Amniotic epithelial cell (primary cell): Measurements from ENCODE around the gene GSS.

Experiments
- DNase-seq: peaks from one replicate; pipeline ENCODE4 v3.0.0-alpha.2; 2010; ENCODE audit warnings: low read depth

The GSS gene

DNA sequence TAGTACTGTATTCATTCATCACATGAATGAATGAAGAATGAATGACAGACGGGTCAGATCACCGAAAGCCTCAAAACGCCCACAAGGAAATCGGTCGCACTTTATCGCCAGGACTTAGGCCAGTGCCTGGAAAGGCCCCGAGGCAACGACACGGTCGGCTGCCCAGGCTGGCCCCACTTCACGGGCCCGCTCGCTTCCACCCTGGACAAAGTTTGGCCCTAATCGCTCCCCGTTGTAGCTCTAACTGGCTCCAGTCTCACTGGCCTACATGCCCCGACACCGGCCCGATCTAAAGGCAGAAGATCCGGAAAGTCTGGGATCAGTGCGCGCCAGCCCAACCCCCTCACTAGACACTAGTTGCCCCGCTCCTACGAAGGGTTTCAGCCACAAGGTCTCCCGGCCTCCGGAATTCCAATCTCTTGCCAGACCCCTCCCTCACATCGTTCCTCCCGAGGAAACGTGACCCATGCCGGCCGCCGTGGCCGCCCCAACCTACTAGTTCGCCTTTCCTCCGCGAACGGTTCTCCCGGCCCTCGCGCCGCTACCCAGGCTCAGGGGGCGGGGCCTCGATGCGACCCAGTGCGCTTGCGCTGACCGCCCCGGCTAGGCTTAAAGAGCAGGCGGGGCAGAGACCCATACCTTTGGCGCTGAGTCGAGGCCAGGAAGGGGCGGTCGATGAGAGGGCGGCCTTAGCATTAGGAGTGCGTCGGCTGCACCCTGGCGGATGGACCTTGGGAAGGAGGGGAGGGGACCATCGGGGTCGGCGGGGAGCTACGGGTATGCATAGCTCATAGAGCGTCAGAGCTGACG is at the start of gene GSS, which contains the start of gene MYH7B:
TSS of gene GSS (minus strand) at position 576 of the 810 bp plus-strand sequence. CDS start 3,954 bp downstream, outside the sequence.
TSS of gene MYH7B (plus strand) at position 638 of the 810 bp plus-strand sequence. CDS start 22,138 bp downstream, outside the sequence.
- DNase-seq = peak; percentile 92

GRCh38 chr20:35004749-35005462 is 49.3 kb upstream of the GSS start:
- no peak for DNase-seq

- DNase-seq = no peak
Observed at GRCh38 chr20:35004051-35004725, 48.6 kb upstream of the GSS start.

DNA sequence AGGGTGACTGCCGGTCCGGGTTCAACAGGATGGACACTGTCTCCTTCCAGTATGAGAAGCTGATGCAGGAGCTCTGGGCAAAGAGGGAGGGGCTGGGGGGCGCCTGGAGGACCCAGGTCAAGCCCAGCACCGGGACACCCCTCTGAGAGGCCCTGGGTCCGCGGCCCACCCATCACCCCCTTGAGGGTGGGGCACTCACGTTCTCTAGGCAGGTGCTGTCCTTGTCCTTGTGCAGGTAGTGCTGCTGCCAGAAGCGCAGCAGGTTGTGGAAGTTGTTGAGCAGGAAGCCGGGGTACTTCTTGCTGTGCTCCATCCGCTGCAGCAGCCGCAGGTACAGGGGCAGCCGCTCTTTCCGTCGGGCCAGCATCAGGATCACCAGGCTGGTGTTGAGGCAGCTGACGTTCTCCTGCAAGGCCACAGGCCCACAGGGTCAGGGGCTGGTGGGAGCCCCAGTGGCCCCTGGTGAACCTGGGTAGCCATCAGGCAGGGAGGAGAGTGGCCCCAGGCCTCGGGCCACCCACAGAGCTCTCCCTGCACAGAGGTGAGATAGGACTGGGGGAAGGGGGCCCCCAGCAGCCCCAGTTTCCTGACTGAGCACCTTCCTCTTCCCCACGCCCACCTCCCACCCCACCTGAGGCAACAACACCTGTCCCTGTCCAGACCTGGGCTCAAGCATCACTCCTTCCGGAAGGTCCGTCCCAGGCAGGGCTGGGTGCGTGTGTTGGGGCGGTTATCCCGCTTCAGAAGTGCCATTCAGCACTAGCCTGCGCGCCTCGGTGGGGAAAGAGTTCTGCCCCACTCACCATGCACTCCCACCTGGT is 47.8 kb upstream of the GSS start:
- no peak for DNase-seq

DNA sequence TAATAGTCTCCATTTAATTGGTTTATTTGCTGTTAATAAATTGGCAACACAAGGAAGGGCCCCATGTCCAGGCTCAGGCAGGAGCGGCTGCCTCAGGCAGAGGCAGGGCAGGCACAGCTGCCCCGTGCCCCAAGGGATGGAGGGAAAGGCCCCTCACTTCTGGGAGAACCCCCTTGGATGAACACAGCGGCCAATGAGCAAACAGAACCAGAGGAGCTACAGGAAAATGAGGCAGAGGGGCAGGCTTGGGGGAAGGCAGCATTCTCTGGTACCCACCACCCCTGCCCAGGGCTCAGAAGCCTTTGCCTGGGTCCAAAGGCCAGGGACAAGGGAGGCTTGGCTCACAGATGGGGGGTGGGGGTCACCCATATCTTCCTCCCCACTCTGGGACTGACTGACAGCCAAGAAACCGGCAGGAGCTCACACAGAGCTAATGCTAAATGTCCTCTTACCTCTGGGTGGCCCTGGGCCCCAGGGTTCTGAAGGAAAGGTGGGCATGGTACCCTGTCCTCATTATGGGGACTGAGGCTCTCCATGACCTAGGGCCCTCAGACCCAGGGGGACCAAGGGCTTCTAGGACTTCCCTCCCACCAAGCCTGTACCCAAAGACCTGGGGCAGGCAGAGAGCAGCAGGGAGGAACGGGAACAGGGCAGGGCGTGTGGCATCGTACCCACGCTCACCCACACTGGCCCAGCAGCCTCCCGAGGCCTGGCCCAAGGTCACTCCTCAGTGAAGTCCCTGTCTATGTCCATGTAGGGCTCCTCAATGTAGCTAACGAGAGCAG is 47.0 kb upstream of the GSS start:
- no peak for DNase-seq

- DNase-seq = no peak
Observed at GRCh38 chr20:35001596-35002362, 46.2 kb upstream of the GSS start.

DNA sequence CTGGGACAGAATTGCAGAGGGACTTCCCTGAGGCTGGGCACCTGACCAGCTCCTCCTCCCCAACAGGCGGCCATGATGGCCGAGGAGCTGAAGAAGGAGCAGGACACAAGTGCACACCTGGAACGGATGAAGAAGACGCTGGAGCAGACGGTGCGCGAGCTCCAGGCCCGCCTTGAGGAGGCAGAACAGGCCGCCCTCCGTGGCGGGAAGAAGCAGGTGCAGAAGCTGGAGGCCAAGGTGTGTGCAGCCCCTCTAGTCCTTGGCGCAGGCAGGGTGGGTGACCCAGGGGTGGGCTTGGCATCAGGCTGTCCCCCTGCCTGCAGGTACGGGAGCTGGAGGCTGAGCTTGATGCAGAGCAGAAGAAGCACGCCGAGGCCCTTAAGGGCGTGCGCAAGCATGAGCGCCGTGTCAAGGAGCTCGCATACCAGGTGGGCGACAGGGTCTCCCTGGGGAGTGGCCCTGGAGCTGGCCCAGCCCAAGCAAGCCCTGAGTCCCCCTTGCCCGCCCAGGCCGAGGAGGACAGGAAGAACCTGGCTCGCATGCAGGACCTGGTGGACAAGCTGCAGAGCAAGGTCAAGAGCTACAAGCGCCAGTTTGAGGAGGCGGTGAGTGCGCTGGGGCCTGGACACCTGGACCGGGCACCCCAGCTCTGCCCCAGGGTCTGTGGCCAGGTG is 45.5 kb upstream of the GSS start:
- no peak for DNase-seq

DNA sequence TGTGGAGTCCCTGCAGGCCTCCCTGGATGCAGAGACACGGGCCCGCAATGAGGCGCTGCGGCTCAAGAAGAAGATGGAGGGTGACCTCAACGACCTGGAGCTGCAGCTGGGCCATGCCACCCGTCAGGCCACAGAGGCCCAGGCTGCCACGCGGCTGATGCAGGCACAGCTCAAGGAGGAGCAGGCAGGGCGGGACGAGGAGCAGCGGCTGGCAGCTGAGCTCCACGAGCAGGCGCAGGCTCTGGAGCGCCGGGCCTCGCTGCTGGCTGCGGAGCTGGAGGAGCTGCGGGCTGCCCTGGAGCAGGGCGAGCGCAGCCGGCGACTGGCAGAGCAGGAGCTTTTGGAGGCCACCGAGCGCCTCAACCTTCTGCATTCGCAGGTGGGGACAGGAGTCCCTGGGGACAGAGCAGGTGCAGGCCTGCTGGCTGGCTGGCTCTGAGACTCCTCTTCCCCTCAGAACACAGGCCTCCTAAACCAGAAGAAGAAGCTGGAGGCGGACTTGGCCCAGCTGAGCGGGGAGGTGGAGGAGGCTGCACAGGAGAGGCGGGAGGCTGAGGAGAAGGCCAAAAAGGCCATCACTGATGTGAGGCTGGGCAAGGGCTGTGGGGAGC is 44.8 kb upstream of the GSS start:
- no peak for DNase-seq

GRCh38 chr20:34999782-35000181 is 44.2 kb upstream of the GSS start:
- DNase-seq = no peak

- DNase-seq = no peak
Observed at GRCh38 chr20:34999021-34999451, 43.4 kb upstream of the GSS start.

- no peak for DNase-seq
Observed at GRCh38 chr20:34998331-34998950, 42.8 kb upstream of the GSS start.

GRCh38 chr20:34997774-34998173 is 42.2 kb upstream of the GSS start:
- DNase-seq = no peak

DNA sequence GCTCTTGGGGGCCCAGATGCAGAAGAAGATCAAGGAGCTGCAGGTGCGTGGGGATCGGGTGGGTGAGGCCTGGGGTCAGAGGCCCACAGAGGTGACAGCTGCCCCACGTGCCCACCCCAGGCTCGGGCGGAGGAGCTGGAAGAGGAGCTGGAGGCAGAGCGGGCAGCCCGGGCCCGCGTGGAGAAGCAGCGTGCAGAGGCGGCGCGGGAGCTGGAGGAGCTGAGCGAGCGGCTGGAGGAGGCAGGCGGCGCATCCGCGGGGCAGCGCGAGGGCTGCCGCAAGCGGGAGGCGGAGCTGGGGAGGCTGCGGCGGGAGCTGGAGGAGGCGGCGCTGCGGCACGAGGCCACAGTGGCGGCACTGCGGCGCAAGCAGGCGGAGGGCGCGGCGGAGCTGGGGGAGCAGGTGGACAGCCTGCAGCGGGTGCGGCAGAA is 41.5 kb upstream of the GSS start:
- DNase-seq = peak; percentile 55

- no peak for DNase-seq
Observed at GRCh38 chr20:34996243-34997028, 40.8 kb upstream of the GSS start.

- no peak for DNase-seq
Observed at GRCh38 chr20:34995696-34996095, 40.1 kb upstream of the GSS start.

- DNase-seq = no peak
Observed at GRCh38 chr20:34995192-34995591, 39.6 kb upstream of the GSS start.

DNA sequence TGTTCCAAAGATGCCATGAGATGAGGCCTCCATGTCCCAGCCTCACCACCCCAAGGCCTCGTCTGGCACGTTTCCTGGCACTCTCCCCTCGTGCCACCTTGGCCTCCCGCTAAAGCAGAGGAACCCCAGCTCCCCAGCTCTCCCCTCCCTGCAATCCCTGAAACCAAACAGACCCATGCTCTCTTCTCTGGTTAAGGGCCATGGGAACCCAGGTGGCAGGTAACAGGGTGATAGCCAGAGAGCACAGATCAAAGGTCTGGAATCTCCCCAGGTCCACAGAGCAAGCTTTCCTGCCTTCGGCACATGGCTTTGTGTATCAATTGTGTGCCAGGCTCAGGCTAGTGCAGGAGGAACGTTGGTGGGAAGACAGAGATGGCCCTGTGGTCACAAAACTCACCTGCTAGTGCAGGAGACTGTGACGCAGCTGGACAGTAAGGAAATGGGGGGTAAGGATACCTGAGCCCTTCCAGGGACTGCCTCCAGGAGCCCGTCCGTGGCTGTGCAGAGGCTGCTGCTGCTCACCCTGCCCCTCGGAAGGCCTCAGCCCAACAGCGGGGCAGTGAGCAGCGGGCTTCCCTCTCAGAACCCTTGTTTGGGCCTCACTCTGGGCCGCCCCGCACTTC is 39.0 kb upstream of the GSS start:
- no peak for DNase-seq
